H1 (cell line): Measurements from ENCODE around the gene DCAF8L2. TPM values are rescaled to one million over a fixed set of nuclear protein-coding genes. Genes with fewer than 3 reads are reported as not detected.

Source experiments
- GABPA ChIP-seq: IDR thresholded peaks from 2 replicates; pipeline ENCODE4 v1.6.1; 2011; ENCODE audit warnings: mild to moderate bottlenecking, low read length, moderate library complexity, borderline replicate concordance; ENCODE audit not compliant: insufficient read depth
- POU5F1 ChIP-seq: IDR thresholded peaks from 2 replicates; pipeline ENCODE4 v1.6.1; 2011; ENCODE audit warnings: low read depth, mild to moderate bottlenecking, low read length, moderate library complexity
- polyA plus RNA-seq, 7 experiments: library from polyadenylated mRNA; depleted of rRNA in 3 of 7; stranded (reverse) in 5 of 7; unstranded in 2 of 7; fragments of >200 nt in 5 of 7; fragments of 200-250 nt in 2 of 7; gene quantifications; 1 replicate in 5 of 7; 2 replicates in 1 of 7; 4 replicates in 1 of 7; pipeline versions ENCODE4 v1.2.1 to v1.2.3, GENCODE V29; 2011 to 2013; ENCODE audit warnings: missing spikeins in 2 of 7, mixed read lengths in 2 of 7
- total RNA-seq: library from RNA; stranded (reverse); fragmentation: NEBNext Ultra II Directional; extraction: Animal tissue kit (Norgen Biotek cat#: 25700); gene quantifications from 2 replicates; pipeline ENCODE4 v1.2.1, GENCODE V29; 2021

The DCAF8L2 gene
- total and polyA plus RNA-seq, 2 of the 8 experiments (the other 6 are each of a cell fraction or from before 2014, with no cell fraction given), result not detected

GRCh38 chrX:27548624-27549023, 41.5 kb upstream of the DCAF8L2 start (continued):
- no peak for TF ChIP-seq POU5F1
- TF ChIP-seq GABPA, result no peak
